HG03558 (cell line): ENCODE data around the gene SHISA8.

Experiments used
- ATAC-seq: cut with Tn5 transposase; IDR thresholded peaks from one replicate; pipeline ENCODE4 v1.9.1; 2021; ENCODE audit warnings: moderate number of reproducible peaks; ENCODE audit not compliant: unreplicated experiment; ENCODE audit errors: extremely low read depth

Gene SHISA8

DNA sequence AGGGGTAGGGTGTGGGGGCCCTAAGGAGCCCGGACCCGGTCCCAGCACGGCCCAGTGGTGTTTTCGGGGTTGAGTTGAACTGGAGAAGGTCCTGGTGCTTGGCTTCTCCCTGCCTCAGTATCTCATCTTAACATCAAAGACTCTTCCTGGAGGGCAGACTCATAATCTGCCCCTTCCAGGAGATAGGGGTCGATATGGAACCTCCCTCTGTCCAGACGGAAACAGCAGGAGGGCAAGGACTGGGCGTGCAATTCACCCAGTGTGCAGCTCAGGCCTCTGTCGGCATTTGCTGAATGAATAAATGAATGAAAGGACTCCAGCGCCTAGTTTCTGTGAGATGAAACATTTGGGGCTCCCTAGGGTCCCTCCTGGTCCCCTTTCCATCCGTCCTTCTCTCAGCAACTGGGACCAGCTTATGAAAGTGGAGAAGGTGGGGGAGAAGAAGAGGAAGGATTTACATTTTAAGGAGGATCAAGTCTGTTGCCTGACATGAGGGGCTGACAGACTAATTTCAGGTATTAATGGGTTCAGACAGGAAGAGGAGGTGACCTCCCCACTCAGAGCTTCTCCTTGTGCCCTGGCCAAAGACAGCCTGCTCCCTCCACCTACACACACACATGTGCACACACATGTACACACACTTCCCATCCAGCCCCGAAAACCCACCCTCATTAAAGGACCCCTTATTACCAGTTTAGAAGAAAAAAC lies 1.1 kb upstream of the SHISA8 start:
- no peak for ATAC-seq

DNA sequence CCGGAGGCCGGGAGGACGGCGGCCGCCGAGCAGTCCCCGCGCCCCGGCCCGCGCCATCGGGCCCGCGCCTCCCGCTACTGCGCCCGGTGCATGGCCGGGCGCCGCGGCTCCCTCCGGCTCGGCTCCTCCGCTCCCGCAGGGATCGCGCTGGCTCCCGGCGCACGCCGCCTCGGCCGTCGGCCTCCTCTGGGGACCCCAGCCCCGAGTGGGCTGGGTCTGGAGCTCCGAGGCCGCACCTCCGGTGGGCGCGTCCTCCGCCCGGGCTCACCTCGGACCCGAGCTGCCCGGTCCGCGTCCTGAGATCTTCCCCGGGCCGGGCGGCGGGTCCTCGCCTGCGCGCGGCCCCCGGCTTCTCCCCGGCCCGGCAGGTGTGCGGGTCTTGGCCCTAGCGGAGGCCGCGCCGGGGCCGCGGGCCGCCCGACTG lies 251 bp downstream of the SHISA8 start:
- ATAC-seq: no peak

DNA sequence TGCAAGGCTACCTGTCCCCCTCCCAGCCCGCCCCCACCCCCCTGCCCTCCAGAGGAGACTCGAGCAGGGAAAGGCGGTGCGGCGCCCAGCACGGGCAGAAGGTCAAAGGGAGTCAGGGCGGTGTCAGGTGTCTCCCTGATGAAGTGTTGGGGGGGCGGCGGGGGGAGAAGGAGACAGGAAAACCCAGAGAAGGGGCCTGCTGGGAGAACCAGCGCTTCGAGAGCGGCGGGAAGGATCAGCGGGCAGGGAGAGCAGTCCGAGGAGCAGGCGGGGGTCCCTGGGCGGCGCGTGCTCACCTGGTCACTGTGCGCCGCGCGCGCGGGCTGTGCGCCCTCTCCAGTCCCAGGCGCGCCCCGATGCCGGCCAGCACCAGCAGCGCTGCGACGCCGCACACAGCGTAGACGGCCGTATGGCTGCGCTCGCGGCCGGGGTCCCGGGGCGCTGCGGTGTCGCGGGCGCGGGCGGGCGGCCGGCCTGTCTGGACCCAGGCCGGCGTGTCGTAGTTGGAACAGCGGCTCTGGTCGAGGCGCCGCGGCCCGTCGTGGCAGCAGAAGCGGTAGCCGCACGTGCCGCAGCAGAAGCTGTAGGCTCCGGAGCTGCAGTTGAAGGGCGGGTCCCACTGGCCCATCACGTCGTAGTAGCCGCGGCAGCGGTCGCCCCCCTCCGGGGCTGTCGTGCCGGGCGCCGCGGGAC lies 886 bp downstream of the SHISA8 start:
- ATAC-seq: no peak

DNA sequence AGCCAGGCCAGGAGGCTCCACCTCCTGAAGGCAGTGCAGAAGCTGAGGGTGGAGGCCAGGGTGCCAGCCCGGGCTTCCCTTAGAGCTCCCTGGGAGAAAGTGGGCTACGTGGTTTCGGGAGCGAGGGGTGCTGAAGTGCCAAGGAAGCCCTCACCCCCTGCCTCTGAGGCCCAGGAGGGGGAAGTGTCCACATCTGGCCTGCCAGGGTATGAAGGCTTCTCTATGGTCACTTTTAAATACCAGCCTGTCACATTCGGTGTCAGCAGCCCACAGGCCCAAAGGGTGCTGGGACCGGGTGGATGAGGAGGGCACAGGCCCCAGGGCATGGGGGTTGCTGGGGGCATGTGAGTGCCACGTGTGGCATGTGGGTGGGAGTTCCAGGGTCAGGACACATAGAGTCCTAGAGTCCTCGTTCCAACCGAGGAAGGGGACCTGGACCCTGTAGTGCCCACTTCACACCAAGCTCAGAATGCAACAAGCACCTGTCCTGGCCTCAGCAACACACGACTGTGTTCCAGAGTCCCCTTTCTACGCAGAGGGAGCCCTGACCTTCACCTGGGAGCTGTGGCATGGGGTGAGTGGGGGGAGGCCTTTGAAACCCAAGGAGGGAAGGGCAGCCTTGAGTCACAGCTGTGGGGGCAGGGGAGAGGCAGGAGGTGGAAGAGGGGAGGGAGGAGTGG lies 1.7 kb downstream of the SHISA8 start:
- ATAC-seq: no peak

- no peak for ATAC-seq
Measured at GRCh38 chr22:41912338-41913039, 2.4 kb downstream of the SHISA8 start.

DNA sequence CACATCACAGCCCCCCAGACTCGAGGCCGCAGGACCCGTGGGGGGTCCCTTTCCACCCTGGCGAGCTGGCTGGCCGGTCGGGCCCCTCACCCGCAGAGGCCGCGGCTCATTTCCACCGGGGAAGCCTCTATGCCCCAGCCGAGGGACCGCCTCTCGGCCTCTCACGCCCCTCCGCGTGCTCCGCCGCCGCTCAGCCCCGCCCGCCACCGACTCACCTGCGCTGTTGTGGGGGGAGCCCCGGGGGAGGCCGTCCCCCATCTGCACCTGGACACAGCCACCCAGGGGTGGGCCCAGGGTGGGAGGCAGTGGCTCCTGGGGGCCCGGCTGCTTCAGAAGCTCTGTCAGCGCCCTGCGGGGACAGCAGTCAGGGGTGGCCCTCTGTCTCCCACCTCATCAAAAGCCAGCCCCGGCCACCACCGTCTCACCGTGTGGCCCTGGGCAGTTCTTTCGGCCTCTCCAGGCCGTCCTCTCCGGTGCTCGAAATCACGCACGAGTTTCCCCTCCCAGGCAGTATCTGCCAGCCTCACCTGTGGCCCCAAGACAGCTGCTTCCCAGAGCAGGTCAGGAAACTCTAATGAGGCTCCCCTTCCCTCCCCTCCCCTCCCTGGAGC lies 3.8 kb downstream of the SHISA8 start:
- no peak for ATAC-seq

DNA sequence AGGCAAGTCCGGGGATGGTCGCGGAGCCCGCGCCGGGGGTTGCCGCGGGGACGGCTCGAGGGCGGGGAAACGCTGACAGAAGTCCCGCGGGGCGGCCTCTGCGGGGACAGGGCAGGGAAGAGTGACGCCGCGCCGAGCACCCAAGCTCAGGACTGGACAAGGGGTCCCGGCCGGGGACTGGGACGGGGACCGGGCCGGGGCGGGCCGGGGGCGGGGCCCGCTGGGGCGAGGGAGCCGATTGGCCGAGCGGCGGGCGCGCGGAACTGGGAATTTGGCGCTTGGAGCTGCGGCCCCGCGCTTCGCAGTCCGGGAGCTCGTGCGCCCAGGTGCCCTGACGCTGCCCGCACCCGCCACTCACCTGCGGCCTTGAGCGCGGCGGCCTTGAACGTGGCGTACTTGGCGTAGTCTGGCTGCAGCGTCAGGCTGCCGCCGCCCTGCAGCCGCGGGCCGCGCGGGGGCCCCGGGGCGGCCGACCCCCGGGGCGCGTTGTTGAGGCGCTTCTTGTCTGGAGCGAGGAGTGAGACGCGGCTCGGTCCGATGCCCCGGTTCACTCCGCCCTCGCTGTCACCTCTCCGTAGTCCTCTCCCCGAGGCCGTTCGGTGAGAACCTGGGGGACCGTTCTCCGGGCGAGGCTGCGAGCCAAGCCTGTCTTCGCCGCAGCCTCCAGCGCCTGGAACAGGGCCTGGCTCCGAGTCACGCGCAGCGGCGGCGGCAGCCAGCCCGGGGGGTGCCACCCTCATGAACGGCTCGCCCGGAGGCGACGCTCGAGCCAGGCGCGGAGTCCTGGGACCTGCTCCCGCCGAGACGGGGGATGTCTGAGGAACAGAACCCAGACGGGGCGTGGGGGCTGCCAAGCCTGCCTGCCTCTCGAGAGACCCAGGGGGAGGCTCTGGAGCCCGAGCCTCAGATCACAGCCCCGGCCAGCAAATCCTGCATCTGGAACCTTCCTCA lies 4.5 kb downstream of the SHISA8 start:
- ATAC-seq: no peak

DNA sequence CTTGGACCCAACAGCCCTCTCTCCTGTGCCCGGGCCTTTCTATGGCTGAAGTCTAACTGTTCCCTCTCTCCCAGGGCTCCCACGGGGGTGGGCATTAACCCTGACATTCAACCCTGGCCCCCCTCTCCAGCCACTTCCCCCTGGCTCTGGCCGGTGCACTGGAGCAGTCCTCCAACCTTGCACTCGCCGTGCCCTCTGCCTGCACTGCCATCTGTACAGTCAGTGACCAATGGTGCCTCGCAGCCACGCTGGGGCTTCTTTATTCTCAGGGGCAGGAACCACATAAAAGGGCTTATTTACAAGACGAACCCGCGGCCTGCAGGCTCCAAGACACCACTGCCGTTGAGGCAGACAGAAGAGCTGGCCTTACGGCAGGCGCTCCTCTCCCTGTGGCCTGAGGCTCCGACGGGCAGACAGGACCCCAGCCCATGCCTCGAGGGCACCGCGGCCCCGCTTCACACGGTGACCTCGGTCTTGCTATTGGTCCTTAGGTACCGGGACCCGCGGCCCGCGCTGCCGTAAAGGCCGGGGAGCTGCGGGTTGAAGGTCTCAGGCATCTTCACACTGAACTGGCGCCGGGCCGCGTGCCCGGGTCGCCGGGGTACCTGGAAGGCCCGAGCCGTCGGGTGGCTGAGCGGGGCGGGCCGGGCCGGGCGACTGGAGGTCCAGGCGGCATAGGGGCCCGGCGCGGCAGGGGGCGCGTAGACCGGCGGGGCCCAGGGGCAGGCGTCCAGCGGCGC lies 5.4 kb downstream of the SHISA8 start:
- no peak for ATAC-seq

DNA sequence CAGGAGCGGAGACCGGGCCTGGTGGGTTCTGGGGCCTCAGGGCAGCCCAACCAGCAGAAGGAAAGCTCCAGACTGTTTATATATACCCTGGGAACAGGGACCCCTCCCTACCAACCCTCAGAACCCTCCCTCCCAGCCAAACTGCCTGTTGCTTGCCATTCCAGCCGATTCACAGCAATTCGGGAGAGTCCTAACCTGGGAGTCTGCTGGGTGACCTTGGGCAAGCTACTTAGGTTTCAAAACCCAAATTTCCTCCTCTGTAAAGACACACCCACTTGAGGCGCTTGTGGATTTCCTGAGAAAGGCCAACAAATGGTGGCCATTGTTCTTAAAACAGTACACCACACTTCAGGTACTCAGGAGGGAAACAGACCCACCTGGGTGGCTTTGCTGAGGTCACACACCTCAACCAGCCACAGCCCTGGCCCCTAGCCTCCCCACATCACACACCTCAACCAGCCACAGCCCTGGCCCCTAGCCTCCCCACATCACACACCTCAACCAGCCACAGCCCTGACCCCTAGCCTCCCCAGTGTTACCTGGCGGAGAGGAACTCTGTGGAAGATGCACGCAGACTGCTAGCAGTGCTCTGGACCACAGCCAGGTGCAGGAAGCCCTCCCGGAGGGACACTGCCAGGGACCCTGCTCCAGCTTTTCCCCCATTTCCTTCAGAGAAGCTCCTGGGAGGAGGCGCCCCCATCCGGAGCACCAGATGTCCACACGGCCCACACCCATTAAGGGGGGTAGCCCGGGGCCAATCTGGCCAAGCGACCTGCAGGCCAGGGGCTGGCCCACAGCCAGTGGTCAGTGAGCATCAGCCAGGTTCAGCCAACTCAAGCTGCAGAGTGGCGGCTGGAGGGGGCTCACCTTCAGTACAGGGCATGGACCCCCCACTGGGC lies 6.2 kb downstream of the SHISA8 start:
- ATAC-seq: no peak

DNA sequence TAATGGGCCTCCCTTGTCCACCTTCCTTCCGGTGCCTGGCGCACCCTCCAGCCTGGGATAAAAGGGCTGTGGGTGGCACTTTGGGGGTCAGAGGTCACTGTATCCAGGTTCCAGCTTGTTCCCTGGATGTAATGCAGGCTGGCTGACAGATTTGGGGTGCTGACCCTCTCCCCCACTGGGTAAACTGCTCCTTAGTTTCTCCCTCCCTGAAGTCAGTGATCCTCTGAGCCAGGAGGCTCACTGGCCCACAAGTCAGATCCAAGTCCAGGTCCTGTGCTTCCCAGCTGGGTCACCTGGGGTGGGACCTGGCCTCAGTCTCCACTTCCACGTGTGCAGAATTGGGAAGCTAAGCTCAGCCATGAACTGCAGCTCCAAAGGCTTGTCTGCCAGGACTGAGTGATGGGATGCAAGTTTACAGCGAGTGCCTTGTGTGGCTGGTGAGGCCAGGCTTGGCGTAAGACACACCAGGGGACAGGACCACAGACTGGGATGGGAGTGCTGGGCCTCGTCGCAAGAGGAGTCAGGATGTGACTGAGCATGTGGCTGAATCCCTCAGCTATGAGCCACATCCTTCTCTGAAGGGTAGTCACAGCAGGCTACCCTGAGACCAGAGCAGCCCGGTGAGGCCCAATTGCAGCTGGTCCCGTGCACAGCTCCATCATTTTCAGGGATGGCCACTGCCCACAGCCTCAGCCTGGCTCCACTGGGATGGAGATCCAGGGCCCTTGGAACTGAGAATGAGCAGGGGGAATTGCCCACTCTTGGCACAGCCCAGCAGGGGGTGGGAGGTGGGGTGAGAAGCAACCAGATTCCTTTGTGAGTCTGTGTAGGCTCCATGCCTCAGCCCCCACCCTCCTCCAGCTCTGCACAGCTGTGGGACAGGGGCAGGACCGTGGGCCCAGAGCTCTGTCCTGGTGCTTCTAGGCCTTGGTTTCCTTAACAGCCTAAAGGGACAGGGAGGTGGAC lies 7.2 kb downstream of the SHISA8 start:
- ATAC-seq: no peak

DNA sequence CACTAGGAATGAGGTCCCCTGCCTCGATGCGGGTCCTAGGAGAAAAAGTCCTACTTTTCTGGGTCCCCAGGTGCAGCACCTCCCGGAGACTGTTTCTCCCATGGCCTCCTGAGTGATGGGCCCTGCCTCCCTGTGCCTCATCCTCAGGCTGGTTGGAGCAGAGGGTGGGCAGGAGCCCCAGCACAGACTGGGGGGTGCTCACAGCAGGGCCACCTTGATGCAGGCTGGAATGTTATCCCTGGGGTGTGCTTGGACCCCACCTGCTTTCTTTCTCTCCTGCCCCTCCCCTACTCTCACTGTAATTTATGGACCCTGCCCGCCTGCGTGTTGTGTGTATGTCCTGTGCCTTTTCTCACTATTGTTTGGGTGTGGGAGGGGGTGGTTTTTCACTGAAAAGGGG lies 8.1 kb downstream of the SHISA8 start:
- ATAC-seq: no peak

DNA sequence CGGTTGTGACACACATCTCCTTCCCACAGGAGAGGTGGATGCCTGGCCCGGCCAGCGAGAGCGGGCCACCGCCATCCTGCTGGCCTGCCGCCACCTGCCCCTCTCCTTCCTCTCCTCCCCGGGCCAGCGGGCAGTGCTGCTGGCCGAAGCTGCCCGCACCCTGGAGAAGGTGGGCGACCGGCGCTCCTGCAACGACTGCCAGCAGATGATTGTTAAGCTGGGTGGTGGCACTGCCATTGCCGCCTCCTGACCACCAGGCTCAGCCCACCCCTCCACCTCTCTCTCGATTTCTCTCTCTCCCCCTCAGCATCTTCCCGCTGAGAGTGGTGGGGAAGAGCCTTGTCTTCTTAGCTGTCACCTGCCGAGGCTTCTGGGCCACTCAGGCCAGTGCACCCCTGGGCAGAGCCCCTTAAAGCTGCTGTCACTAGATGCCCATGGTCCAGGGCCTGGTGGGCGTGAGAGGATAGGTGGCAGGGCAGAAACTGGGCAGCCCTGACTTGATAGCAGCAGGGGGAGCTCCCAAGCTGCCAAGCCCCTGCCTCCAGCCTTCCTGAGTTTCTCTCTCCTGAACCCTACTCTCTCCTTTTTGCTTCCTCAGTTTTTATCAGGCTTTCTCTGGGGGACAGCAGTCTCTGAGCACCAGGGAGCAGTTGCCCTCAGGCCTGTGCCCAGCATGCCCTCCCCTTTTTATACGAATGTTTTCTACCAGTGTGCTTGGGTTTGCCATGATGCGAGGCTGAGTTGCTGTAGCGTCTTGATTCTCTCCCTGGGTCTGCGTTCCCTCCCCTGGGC lies 9.3 kb downstream of the SHISA8 start:
- ATAC-seq: no peak

GRCh38 chr22:41904450-41905410 lies 10.1 kb downstream of the SHISA8 start:
- no peak for ATAC-seq

- no peak for ATAC-seq
Measured at GRCh38 chr22:41902932-41903421, 11.9 kb downstream of the SHISA8 start.

DNA sequence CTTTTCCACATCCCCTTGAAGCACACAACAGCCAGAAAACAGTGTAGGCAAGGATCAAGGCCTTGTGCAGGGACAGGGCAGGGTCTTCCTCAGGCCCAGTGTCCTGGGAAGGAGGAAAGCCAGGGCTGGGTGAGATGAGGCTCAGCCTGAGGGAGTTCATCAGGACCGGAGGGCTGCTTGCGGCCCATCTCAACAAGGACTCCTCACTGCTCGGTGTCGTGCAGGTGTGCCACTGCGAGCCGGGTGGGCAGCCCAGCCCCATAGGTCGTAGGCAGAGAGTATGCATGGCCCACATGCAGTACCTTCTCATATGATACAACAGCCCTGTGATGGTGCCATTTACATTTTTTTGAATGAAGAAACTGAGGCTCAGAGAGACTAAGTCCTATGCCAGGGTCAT lies 12.9 kb downstream of the SHISA8 start:
- no peak for ATAC-seq
